PC-3 (cell line): ENCODE measurements around the gene PPIF.

Source experiments
- EZH2 ChIP-seq: fragments of 300-600 bp; sonication (generic); IDR thresholded peaks from one replicate; pipeline ENCODE4 v1.6.1; 2017; ENCODE audit warnings: antibody characterized with exemption, mild to moderate bottlenecking, low read length; ENCODE audit not compliant: unreplicated experiment
- EZH2phosphoT487 ChIP-seq: fragments of 300-600 bp; sonication (generic); IDR thresholded peaks from 2 replicates; pipeline ENCODE4 v1.6.1; 2018; ENCODE audit warnings: mild to moderate bottlenecking, antibody characterized with exemption, low read length, borderline replicate concordance
- TF ChIP-seq, protein P1 (sequence below): fragments of 300-600 bp; sonication (generic); conservative IDR thresholded peaks from 2 replicates; pipeline ENCODE4 v1.5.1; 2017; ENCODE audit warnings: antibody characterized with exemption, low read depth, mild to moderate bottlenecking, low read length

DNA sequence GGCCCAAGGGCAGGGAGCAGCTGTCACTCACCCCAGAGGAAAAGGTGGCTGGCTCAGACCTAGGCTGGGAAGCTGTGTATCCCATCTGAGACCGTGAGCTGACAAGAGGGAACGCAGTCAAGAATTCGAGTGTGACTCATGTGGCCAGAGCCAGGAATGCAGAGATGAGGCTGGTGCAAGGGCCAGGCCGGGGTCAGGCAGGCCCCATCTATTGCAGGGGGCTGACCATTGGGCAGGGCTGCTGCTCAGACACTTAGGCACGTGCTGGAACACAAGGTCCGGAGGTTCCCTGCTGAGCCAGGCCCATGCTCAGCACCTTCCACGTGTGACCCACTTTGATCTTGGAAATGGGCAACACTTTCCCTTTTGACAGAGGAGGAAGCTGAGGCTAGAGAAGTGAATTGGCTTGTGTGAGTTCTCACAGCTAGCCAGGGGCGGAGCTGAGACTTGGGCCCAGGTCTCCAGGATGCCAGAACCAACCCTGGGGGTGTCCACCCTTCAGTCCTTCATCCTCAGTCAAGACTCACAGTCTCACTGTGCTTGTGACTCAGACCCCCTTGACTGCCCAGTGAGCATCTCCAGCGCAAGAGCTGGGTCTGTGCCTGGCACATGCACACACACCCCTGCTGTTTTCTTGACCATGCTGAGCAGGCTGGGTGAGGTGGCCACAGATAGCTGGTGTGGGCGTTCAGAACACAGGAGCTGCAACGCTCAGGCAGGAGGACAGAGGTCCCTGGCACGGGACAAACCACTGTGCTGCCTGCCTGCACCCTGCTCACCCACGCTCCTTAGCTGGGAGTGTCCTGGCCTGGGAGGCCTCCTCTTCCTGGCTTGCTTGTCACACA, 47.6 kb upstream of the PPIF start:
- TF ChIP-seq, protein P1, sequence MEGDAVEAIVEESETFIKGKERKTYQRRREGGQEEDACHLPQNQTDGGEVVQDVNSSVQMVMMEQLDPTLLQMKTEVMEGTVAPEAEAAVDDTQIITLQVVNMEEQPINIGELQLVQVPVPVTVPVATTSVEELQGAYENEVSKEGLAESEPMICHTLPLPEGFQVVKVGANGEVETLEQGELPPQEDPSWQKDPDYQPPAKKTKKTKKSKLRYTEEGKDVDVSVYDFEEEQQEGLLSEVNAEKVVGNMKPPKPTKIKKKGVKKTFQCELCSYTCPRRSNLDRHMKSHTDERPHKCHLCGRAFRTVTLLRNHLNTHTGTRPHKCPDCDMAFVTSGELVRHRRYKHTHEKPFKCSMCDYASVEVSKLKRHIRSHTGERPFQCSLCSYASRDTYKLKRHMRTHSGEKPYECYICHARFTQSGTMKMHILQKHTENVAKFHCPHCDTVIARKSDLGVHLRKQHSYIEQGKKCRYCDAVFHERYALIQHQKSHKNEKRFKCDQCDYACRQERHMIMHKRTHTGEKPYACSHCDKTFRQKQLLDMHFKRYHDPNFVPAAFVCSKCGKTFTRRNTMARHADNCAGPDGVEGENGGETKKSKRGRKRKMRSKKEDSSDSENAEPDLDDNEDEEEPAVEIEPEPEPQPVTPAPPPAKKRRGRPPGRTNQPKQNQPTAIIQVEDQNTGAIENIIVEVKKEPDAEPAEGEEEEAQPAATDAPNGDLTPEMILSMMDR = no peak
- TF ChIP-seq EZH2 = no peak
- TF ChIP-seq EZH2phosphoT487 = no peak
